Calu3 (cell line): Measurements from ENCODE around the gene APC2. TPM values are rescaled to one million over a fixed set of nuclear protein-coding genes. Genes with fewer than 3 reads are reported as not detected.

Experiments
- BruUV-seq: library from RNA; stranded (reverse); fragments of 400-500 nt; replicated peaks from 2 replicates; lab custom pipeline; 2021; lab: Mats Ljungman, UMichigan
- CTCF ChIA-PET: fragments of 300-600 bp; sonication (Branson Sonifier 250); formaldehyde crosslinking; loops from one replicate; lab custom pipeline; 2022; ENCODE audit warnings: antibody characterized with exemption; lab: Charles Lee
- DNase-seq: peaks from one replicate; pipeline ENCODE4 v3.0.0; 2022
- H3K27ac Mint-ChIP-seq: one replicate; pipeline ENCODE4 v1.8.0; 2022; ENCODE audit warnings: mixed read lengths; ENCODE audit not compliant: unreplicated experiment
- H3K27me3 Mint-ChIP-seq: one replicate; pipeline ENCODE4 v1.8.0; 2022; ENCODE audit warnings: mixed read lengths; ENCODE audit not compliant: unreplicated experiment
- H3K36me3 Mint-ChIP-seq: one replicate; pipeline ENCODE4 v1.8.0; 2022; ENCODE audit warnings: mild to moderate bottlenecking, moderate library complexity, mixed read lengths; ENCODE audit not compliant: insufficient read depth, unreplicated experiment
- H3K4me1 Mint-ChIP-seq: one replicate; pipeline ENCODE4 v1.8.0; 2022; ENCODE audit warnings: mild to moderate bottlenecking, low read depth, mixed read lengths; ENCODE audit not compliant: unreplicated experiment
- H3K4me3 Mint-ChIP-seq: one replicate; pipeline ENCODE4 v1.8.0; 2022; ENCODE audit warnings: mild to moderate bottlenecking, low read depth, moderate library complexity, mixed read lengths; ENCODE audit not compliant: unreplicated experiment
- H3K9me3 Mint-ChIP-seq: one replicate; pipeline ENCODE4 v1.8.0; 2022; ENCODE audit warnings: low read depth, mixed read lengths; ENCODE audit not compliant: unreplicated experiment
- intact Hi-C: fragments of 100-400 bp; cut with micrococcal nuclease; formaldehyde crosslinking; loops from one replicate; pipeline ENCODE4 v1.10.0; 2022; ENCODE audit not compliant: unreplicated experiment
- total RNA-seq: library from RNA; stranded (reverse); gene quantifications from 2 replicates; pipeline ENCODE4 v1.2.3, GENCODE V29; 2022
- TF ChIP-seq, protein P1 (sequence below): fragments of 200-600 bp; IDR thresholded peaks from one replicate; pipeline ENCODE4 v1.8.0; 2022; ENCODE audit warnings: antibody characterized with exemption; ENCODE audit not compliant: unreplicated experiment

APC2 gene
- total RNA-seq, 1 experiment from 2014 or later: 0.12 TPM

DNA sequence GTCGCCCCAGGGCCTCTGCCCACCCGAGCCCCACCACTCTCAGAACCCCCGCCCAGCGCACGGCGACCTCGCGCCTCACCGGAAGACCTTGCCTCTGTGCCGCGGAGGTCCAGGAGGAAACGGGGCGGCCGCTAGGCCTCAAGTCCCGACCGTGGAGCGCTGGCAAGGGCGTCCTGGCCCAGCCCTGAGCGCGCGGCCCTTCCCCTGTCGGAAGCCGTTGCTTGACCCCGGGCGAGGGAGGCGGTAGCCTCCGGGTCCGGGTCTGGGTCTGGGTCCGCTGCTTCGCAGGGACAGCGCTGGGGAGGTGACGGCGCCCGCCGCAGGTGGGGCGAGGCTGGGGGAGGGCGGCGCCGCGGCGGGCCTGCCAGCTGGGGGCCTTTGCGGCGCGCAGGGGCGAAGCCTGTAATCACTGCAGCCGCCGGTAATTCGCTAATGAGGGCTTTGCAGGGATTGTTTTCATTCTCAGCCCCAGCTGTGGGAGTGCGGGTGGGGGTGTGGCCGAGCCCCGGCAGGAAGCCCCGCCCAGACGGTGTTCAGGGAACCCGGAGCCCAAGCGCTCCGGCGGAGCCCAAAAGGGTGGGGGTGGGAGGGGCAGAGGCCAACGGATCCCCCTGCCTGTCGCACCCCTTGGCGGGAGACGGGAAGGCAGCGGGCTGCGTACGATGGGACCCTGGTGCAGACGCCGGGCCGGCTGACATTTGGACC lies 20.5 kb downstream of the APC2 start:
- BruUV-seq: no TSS peak
- no peaks in the 10 kb centered on the region for H3K27me3 Mint-ChIP-seq
- CTCF ChIA-PET: interaction anchor here (0.5 kb wide), 1 partner anchor 16 kb away, joined by 3 read pairs; no protein-coding TSS in a partner anchor

DNA sequence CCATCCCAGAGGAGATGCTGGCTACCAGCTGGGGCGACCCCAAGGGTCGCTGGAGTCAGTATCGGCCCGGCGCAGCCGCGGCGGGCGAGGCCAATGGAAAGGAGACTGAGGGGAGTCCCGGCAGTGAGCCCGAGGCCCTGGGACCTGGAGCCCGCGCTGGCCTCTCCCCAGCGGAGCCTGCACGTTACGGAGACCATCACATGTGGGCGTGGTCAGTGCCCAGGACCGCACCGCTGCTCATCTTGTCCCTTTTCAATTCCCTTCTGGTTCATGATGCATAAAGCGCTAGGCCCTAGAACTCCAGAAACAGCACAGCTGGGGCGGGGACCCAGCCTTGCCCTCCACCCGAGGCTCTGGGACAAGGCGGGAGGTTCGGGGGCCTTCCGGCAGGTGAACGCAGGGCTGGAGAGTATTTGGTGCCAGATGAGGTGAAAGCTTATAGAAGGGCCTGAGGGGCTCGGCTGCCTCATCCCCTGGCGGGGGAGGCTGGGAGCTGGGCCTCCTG lies 21.1 kb downstream of the APC2 start:
- no peaks in the 10 kb centered on the region for H3K27me3 Mint-ChIP-seq

More for the DNA sequence above, 20.5 kb downstream of the APC2 start:
- Mint-ChIP-seq H3K27ac (no peak overlapping the region), H3K36me3 (peaks cover 13% of the 10 kb centered on the region), H3K9me3 (no peaks in the 10 kb centered on the region), H3K4me3 (peak overlapping the region; percentile 68), H3K4me1 (no peaks in the 10 kb centered on the region)
- TF ChIP-seq, protein P1, sequence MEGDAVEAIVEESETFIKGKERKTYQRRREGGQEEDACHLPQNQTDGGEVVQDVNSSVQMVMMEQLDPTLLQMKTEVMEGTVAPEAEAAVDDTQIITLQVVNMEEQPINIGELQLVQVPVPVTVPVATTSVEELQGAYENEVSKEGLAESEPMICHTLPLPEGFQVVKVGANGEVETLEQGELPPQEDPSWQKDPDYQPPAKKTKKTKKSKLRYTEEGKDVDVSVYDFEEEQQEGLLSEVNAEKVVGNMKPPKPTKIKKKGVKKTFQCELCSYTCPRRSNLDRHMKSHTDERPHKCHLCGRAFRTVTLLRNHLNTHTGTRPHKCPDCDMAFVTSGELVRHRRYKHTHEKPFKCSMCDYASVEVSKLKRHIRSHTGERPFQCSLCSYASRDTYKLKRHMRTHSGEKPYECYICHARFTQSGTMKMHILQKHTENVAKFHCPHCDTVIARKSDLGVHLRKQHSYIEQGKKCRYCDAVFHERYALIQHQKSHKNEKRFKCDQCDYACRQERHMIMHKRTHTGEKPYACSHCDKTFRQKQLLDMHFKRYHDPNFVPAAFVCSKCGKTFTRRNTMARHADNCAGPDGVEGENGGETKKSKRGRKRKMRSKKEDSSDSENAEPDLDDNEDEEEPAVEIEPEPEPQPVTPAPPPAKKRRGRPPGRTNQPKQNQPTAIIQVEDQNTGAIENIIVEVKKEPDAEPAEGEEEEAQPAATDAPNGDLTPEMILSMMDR: no peak
- DNase-seq: peak; percentile 59
- intact Hi-C loops: no loop called here

DNA sequence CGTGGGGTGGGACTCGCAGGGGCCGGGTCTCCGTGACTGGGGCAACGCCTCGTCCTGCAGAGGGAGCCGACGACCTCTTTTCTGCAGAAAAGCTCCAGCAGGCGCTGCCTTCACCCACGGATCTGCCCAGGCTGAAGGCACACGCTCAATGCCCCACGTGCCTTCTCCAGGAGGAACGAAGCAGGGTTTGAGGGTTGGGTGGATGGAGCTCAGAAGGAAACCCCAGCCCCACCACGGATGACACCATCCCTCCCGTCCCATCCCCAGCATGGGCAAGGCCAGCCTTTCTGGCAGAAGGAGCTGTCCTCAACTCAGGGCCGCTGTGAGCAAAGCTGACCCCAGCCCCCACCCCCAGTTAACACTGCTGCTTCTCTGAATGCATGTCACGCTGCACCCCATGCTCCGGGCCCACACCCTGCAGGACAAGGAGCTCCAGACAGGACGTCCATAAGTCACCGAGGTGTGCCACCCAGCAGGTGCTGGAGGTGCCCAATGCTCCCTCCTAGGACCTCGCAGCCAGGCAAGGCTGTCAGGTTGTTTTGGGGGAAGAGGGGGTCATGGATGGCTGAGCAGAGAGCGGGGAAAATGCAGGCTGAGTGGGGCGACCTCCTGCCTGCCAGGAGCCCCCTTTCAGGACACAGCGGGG lies 21.7 kb downstream of the APC2 start:
- Mint-ChIP-seq H3K4me1 (no peaks in the 10 kb centered on the region), H3K9me3 (no peaks in the 10 kb centered on the region), H3K27ac (no peak overlapping the region), H3K36me3 (peaks cover 13% of the 10 kb centered on the region), H3K4me3 (no peak overlapping the region), H3K27me3 (no peaks in the 10 kb centered on the region)
- TF ChIP-seq, protein P1: no peak
- DNase-seq: no peak
- BruUV-seq: no TSS peak
- intact Hi-C loops: no loop called here
- CTCF ChIA-PET: no interaction called here

More for the DNA sequence above, 21.1 kb downstream of the APC2 start:
- no peak overlapping the region for H3K27ac Mint-ChIP-seq
- H3K36me3 Mint-ChIP-seq: peaks cover 13% of the 10 kb centered on the region
- H3K9me3 Mint-ChIP-seq: no peaks in the 10 kb centered on the region
- intact Hi-C loops: no loop called here
- CTCF ChIA-PET: no interaction called here
- BruUV-seq: no TSS peak
- H3K4me1 Mint-ChIP-seq: no peaks in the 10 kb centered on the region
- DNase-seq: no peak
- peak overlapping the region; percentile 68 for H3K4me3 Mint-ChIP-seq
- TF ChIP-seq, protein P1: no peak

GRCh38 chr19:1472231-1473084 lies 22.5 kb downstream of the APC2 start:
- Mint-ChIP-seq H3K36me3 (peaks cover 19% of the 10 kb centered on the region), H3K27ac (no peak overlapping the region), H3K4me1 (no peaks in the 10 kb centered on the region), H3K27me3 (no peaks in the 10 kb centered on the region), H3K9me3 (no peaks in the 10 kb centered on the region), H3K4me3 (no peak overlapping the region)
- intact Hi-C loops: no loop called here
- TF ChIP-seq, protein P1: no peak
- CTCF ChIA-PET: no interaction called here
- no TSS peak for BruUV-seq
- DNase-seq: no peak
